WTC11 (cell line): ENCODE measurements around the gene PTPN6.
A peak's percentile ranks its signal among the peaks of the same experiment; 100 is the strongest.

Experiments used
- JUN ChIP-seq: sonication (generic); formaldehyde crosslinking; IDR thresholded peaks from 2 replicates; pipeline ENCODE4 v1.8.0; 2023; ENCODE audit warnings: mild to moderate bottlenecking, missing genetic modification reagents
- MAX ChIP-seq: sonication (generic); formaldehyde crosslinking; IDR thresholded peaks from 2 replicates; pipeline ENCODE4 v1.8.0; 2022; ENCODE audit warnings: mild to moderate bottlenecking, missing genetic modification reagents
- MLX ChIP-seq: sonication (generic); formaldehyde crosslinking; IDR thresholded peaks from 2 replicates; pipeline ENCODE4 v1.8.1; 2023; ENCODE audit warnings: mild to moderate bottlenecking, missing genetic modification reagents, moderate library complexity
- PRDM15 ChIP-seq: sonication (generic); formaldehyde crosslinking; IDR thresholded peaks from 2 replicates; pipeline ENCODE4 v1.8.0; 2022; ENCODE audit warnings: missing genetic modification reagents
- RELA ChIP-seq: sonication (generic); formaldehyde crosslinking; IDR thresholded peaks from 2 replicates; pipeline ENCODE4 v1.8.1; 2022; ENCODE audit warnings: missing genetic modification reagents, mild to moderate bottlenecking, borderline replicate concordance
- TCF7 ChIP-seq: sonication (generic); formaldehyde crosslinking; IDR thresholded peaks from 2 replicates; pipeline ENCODE4 v1.8.0; 2022; ENCODE audit warnings: mild to moderate bottlenecking, low read depth, missing genetic modification reagents, moderate library complexity
- TP53 ChIP-seq: sonication (generic); formaldehyde crosslinking; IDR thresholded peaks from 2 replicates; pipeline ENCODE4 v1.8.1; 2023; ENCODE audit warnings: mild to moderate bottlenecking, missing genetic modification reagents
- ZNF219 ChIP-seq: sonication (generic); formaldehyde crosslinking; IDR thresholded peaks from 2 replicates; pipeline ENCODE4 v1.8.0; 2023; ENCODE audit warnings: missing genetic modification reagents, mild to moderate bottlenecking, borderline replicate concordance
- TF ChIP-seq, protein P1 (sequence below): fragments of 200-600 bp; IDR thresholded peaks from 2 replicates; pipeline ENCODE4 v1.8.0; 2022; ENCODE audit warnings: antibody characterized with exemption
- TF ChIP-seq, protein P2 (sequence below): sonication (generic); formaldehyde crosslinking; IDR thresholded peaks from 2 replicates; pipeline ENCODE4 v1.8.1; 2022; ENCODE audit warnings: low read depth, missing genetic modification reagents, borderline replicate concordance
- TF ChIP-seq, protein P3 (sequence below): sonication (generic); formaldehyde crosslinking; IDR thresholded peaks from 2 replicates; pipeline ENCODE4 v1.8.1; 2022; ENCODE audit warnings: mild to moderate bottlenecking, missing genetic modification reagents, moderate library complexity, borderline replicate concordance
- TF ChIP-seq, protein P4 (sequence below): sonication (generic); formaldehyde crosslinking; IDR thresholded peaks from 2 replicates; pipeline ENCODE4 v1.8.1; 2023; ENCODE audit warnings: mild to moderate bottlenecking, missing genetic modification reagents, borderline replicate concordance

DNA sequence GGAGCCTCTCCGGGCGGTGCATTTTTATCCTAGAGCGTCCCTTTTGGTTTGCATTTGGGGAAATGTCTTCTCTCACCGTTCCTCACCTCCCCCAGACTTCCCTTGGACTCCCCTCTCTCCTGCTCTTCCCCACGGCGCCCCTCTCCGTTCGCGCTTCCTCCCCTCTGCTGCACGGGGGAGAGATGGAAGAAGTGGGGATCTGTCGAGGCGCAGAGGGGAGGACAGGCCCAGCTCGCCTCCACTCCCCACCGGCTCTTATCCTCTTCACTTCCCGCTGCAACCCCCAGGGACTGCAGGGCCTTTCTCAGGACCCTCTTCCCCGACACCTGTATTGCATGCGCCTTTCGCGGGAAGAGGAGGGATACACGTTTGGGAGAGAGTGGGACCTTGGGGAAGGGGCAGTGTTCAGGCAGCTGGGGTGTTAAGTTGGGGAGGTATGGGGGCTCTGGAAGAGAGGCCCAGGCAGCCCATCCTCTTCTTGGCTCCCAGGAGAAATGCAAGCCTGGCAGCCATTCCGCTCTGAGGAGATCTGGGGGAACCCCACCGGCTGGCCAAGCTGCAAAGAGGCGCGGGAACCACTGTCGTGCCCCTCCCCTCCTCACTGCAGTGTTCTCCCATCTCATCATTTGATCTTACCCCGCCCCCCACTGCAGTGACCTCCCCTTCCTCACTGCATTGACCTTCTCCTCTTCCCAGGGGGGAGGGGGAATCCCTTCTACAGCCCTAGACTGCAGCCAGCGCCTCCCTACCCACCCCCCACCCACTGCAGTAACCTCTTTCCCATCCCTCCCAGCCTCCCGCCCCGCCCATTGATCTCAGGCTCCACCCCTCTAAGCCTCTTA lies 36.0 kb upstream of the PTPN6 start:
- TF ChIP-seq, protein P1, sequence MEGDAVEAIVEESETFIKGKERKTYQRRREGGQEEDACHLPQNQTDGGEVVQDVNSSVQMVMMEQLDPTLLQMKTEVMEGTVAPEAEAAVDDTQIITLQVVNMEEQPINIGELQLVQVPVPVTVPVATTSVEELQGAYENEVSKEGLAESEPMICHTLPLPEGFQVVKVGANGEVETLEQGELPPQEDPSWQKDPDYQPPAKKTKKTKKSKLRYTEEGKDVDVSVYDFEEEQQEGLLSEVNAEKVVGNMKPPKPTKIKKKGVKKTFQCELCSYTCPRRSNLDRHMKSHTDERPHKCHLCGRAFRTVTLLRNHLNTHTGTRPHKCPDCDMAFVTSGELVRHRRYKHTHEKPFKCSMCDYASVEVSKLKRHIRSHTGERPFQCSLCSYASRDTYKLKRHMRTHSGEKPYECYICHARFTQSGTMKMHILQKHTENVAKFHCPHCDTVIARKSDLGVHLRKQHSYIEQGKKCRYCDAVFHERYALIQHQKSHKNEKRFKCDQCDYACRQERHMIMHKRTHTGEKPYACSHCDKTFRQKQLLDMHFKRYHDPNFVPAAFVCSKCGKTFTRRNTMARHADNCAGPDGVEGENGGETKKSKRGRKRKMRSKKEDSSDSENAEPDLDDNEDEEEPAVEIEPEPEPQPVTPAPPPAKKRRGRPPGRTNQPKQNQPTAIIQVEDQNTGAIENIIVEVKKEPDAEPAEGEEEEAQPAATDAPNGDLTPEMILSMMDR = no peak
- TF ChIP-seq RELA (no peak), JUN (CRISPR knock-in tag) (no peak), MAX (CRISPR knock-in tag) (0 out of 2 replicates have a peak, but pooled peaks have one; percentile 51), TCF7 (CRISPR knock-in tag) (no peak), ZNF219 (CRISPR knock-in tag) (no peak), MLX (CRISPR knock-in tag) (no peak), PRDM15 (CRISPR knock-in tag) (peak; percentile 61), TP53 (CRISPR knock-in tag) (no peak)
- TF ChIP-seq, protein P2, sequence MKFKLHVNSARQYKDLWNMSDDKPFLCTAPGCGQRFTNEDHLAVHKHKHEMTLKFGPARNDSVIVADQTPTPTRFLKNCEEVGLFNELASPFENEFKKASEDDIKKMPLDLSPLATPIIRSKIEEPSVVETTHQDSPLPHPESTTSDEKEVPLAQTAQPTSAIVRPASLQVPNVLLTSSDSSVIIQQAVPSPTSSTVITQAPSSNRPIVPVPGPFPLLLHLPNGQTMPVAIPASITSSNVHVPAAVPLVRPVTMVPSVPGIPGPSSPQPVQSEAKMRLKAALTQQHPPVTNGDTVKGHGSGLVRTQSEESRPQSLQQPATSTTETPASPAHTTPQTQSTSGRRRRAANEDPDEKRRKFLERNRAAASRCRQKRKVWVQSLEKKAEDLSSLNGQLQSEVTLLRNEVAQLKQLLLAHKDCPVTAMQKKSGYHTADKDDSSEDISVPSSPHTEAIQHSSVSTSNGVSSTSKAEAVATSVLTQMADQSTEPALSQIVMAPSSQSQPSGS = no peak
- TF ChIP-seq, protein P3, sequence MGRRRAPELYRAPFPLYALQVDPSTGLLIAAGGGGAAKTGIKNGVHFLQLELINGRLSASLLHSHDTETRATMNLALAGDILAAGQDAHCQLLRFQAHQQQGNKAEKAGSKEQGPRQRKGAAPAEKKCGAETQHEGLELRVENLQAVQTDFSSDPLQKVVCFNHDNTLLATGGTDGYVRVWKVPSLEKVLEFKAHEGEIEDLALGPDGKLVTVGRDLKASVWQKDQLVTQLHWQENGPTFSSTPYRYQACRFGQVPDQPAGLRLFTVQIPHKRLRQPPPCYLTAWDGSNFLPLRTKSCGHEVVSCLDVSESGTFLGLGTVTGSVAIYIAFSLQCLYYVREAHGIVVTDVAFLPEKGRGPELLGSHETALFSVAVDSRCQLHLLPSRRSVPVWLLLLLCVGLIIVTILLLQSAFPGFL (CRISPR knock-in tag) = no peak
- TF ChIP-seq, protein P4, sequence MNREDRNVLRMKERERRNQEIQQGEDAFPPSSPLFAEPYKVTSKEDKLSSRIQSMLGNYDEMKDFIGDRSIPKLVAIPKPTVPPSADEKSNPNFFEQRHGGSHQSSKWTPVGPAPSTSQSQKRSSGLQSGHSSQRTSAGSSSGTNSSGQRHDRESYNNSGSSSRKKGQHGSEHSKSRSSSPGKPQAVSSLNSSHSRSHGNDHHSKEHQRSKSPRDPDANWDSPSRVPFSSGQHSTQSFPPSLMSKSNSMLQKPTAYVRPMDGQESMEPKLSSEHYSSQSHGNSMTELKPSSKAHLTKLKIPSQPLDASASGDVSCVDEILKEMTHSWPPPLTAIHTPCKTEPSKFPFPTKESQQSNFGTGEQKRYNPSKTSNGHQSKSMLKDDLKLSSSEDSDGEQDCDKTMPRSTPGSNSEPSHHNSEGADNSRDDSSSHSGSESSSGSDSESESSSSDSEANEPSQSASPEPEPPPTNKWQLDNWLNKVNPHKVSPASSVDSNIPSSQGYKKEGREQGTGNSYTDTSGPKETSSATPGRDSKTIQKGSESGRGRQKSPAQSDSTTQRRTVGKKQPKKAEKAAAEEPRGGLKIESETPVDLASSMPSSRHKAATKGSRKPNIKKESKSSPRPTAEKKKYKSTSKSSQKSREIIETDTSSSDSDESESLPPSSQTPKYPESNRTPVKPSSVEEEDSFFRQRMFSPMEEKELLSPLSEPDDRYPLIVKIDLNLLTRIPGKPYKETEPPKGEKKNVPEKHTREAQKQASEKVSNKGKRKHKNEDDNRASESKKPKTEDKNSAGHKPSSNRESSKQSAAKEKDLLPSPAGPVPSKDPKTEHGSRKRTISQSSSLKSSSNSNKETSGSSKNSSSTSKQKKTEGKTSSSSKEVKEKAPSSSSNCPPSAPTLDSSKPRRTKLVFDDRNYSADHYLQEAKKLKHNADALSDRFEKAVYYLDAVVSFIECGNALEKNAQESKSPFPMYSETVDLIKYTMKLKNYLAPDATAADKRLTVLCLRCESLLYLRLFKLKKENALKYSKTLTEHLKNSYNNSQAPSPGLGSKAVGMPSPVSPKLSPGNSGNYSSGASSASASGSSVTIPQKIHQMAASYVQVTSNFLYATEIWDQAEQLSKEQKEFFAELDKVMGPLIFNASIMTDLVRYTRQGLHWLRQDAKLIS (CRISPR knock-in tag) = no peak
